Islet of Langerhans (tissue), 1 donor: ENCODE measurements around the gene KIAA1671.

ENCODE experiments used
- FAIRE-seq: peaks from one replicate; lab custom pipeline; 2011; peaks lifted over from hg19 to GRCh38; lab: Jason Lieb, UNC

Gene KIAA1671

GRCh38 chr22:25148149-25148691 lies 195.7 kb downstream of the KIAA1671 start:
- no peak for FAIRE-seq

GRCh38 chr22:25149014-25149413 lies 196.5 kb downstream of the KIAA1671 start:
- FAIRE-seq: no peak

- no peak for FAIRE-seq
Measured at GRCh38 chr22:25153961-25154666, 201.6 kb downstream of the KIAA1671 start.

- no peak for FAIRE-seq
Measured at GRCh38 chr22:25154667-25154999, 202.1 kb downstream of the KIAA1671 start.

GRCh38 chr22:25156736-25157135 lies 204.2 kb downstream of the KIAA1671 start:
- FAIRE-seq: no peak

- FAIRE-seq: no peak
Measured at GRCh38 chr22:25159028-25159427, 206.5 kb downstream of the KIAA1671 start.

- no peak for FAIRE-seq
Measured at GRCh38 chr22:25160120-25160996, 207.8 kb downstream of the KIAA1671 start.

- FAIRE-seq: no peak
Measured at GRCh38 chr22:25161017-25161915, 208.8 kb downstream of the KIAA1671 start.

GRCh38 chr22:25161916-25162530 lies 209.5 kb downstream of the KIAA1671 start:
- no peak for FAIRE-seq

GRCh38 chr22:25162561-25162960 lies 210.0 kb downstream of the KIAA1671 start:
- no peak for FAIRE-seq

GRCh38 chr22:25165785-25166184 lies 213.3 kb downstream of the KIAA1671 start:
- FAIRE-seq: no peak

- FAIRE-seq: no peak
Measured at GRCh38 chr22:25166266-25167040, 213.9 kb downstream of the KIAA1671 start.

- no peak for FAIRE-seq
Measured at GRCh38 chr22:25167082-25167481, 214.6 kb downstream of the KIAA1671 start.

- no peak for FAIRE-seq
Measured at GRCh38 chr22:25167834-25168601, 215.5 kb downstream of the KIAA1671 start.

GRCh38 chr22:25169278-25170031 lies 216.9 kb downstream of the KIAA1671 start:
- FAIRE-seq: no peak

GRCh38 chr22:25170426-25170980 lies 218.0 kb downstream of the KIAA1671 start:
- FAIRE-seq: no peak

- FAIRE-seq: no peak
Measured at GRCh38 chr22:25172153-25172552, 219.6 kb downstream of the KIAA1671 start.

GRCh38 chr22:25174156-25174887 lies 221.8 kb downstream of the KIAA1671 start:
- FAIRE-seq: no peak
